KMS-11 (cell line): ENCODE data around the gene CLCC1.
"Not testable (repeated sequence)": the region's sequence is repeated elsewhere in the genome, so short reads cannot be mapped to it uniquely, and the experiment has no call there.

ENCODE experiments used
- H2AFZ ChIP-seq: fragments of 200-600 bp; sonication (generic); 2 replicates; pipeline ENCODE4 v1.6.1; 2016; ENCODE audit warnings: antibody characterized with exemption, mixed run types, low read depth
- H3K27ac ChIP-seq: fragments of 200-600 bp; sonication (generic); 2 replicates; pipeline ENCODE4 v1.6.1; 2016; ENCODE audit warnings: mild to moderate bottlenecking, mixed run types
- H3K27me3 ChIP-seq: fragments of 200-600 bp; sonication (generic); 2 replicates; pipeline ENCODE4 v1.6.1; 2017; ENCODE audit warnings: mild to moderate bottlenecking, low read depth, mixed run types, moderate library complexity; ENCODE audit not compliant: insufficient read depth
- H3K36me3 ChIP-seq: fragments of 200-600 bp; sonication (generic); 2 replicates; pipeline ENCODE4 v1.6.1; 2017; ENCODE audit warnings: mild to moderate bottlenecking, mixed run types; ENCODE audit not compliant: insufficient read depth
- H3K4me1 ChIP-seq: fragments of 200-600 bp; sonication (generic); 2 replicates; pipeline ENCODE4 v1.6.1; 2016; ENCODE audit warnings: mild to moderate bottlenecking, low read depth, mixed run types; ENCODE audit not compliant: poor library complexity, severe bottlenecking
- H3K4me2 ChIP-seq: fragments of 200-600 bp; sonication (generic); 2 replicates; pipeline ENCODE4 v1.7.0; 2016; ENCODE audit warnings: mild to moderate bottlenecking, mixed run types
- H3K4me3 ChIP-seq: fragments of 200-600 bp; sonication (generic); IDR thresholded peaks from 2 replicates; pipeline ENCODE4 v1.6.1; 2017; ENCODE audit warnings: low read depth, low read length, mixed read lengths; ENCODE audit not compliant: insufficient read depth
- H3K79me2 ChIP-seq: fragments of 200-600 bp; sonication (generic); 2 replicates; pipeline ENCODE4 v1.6.1; 2016; ENCODE audit warnings: low read depth, mixed run types; ENCODE audit not compliant: insufficient read depth
- H3K9ac ChIP-seq: fragments of 200-600 bp; sonication (generic); 2 replicates; pipeline ENCODE4 v1.6.1; 2016; ENCODE audit warnings: mild to moderate bottlenecking, mixed run types
- H4K20me1 ChIP-seq: fragments of 200-600 bp; sonication (generic); 2 replicates; pipeline ENCODE4 v1.6.1; 2016; ENCODE audit warnings: mild to moderate bottlenecking, mixed run types; ENCODE audit not compliant: insufficient read depth
- TF ChIP-seq, protein P1 (sequence below): fragments of 200-600 bp; sonication (generic); conservative IDR thresholded peaks from 2 replicates; pipeline ENCODE4 v1.6.1; 2017; ENCODE audit warnings: low read depth, mild to moderate bottlenecking, antibody characterized with exemption, low read length, moderate library complexity, mixed read lengths

The CLCC1 gene

GRCh38 chr1:108936170-108936569 lies 27.1 kb downstream of the CLCC1 start:
- TF ChIP-seq, protein P1, sequence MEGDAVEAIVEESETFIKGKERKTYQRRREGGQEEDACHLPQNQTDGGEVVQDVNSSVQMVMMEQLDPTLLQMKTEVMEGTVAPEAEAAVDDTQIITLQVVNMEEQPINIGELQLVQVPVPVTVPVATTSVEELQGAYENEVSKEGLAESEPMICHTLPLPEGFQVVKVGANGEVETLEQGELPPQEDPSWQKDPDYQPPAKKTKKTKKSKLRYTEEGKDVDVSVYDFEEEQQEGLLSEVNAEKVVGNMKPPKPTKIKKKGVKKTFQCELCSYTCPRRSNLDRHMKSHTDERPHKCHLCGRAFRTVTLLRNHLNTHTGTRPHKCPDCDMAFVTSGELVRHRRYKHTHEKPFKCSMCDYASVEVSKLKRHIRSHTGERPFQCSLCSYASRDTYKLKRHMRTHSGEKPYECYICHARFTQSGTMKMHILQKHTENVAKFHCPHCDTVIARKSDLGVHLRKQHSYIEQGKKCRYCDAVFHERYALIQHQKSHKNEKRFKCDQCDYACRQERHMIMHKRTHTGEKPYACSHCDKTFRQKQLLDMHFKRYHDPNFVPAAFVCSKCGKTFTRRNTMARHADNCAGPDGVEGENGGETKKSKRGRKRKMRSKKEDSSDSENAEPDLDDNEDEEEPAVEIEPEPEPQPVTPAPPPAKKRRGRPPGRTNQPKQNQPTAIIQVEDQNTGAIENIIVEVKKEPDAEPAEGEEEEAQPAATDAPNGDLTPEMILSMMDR = no peak
- H4K20me1 ChIP-seq = no peaks in the 10 kb centered on the region
- peaks cover 5% of the 10 kb centered on the region for H3K4me1 ChIP-seq
- H3K79me2 ChIP-seq = no peaks in the 10 kb centered on the region
- H3K27me3 ChIP-seq = no peaks in the 10 kb centered on the region
- H2AFZ ChIP-seq = no peak overlapping the region
- H3K27ac ChIP-seq = no peak overlapping the region
- no peak overlapping the region for H3K4me3 ChIP-seq
- no peaks in the 10 kb centered on the region for H3K36me3 ChIP-seq
- no peak overlapping the region for H3K4me2 ChIP-seq
- no peak overlapping the region for H3K9ac ChIP-seq

DNA sequence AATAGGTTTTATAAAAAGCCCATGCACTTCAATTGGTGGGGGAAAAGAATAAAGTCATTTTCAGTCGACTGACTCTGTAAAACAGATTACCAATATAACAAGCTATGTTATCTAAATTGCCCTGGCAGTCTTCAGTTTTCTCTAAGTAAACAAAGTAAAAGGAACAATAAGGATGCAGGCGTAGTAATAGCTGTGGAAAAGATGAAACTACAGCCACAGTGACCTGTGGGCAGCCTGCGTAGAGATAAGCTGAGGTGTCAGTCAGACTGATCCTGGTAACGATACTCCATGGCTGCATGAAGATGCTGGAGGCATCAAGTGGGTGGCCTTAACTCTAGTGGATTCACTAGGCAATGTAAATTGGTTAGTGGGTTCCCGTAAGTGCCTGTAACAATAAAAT lies 29.3 kb downstream of the CLCC1 start:
- no peak overlapping the region for H3K4me3 ChIP-seq
- no peak overlapping the region for H3K27ac ChIP-seq
- TF ChIP-seq, protein P1 = no peak
- no peak overlapping the region for H3K9ac ChIP-seq
- H3K79me2 ChIP-seq = no peaks in the 10 kb centered on the region
- no peak overlapping the region for H2AFZ ChIP-seq
- H3K36me3 ChIP-seq = no peaks in the 10 kb centered on the region
- H4K20me1 ChIP-seq = no peaks in the 10 kb centered on the region
- H3K27me3 ChIP-seq = no peaks in the 10 kb centered on the region
- H3K4me2 ChIP-seq = no peak overlapping the region
- H3K4me1 ChIP-seq = peaks cover 5% of the 10 kb centered on the region

DNA sequence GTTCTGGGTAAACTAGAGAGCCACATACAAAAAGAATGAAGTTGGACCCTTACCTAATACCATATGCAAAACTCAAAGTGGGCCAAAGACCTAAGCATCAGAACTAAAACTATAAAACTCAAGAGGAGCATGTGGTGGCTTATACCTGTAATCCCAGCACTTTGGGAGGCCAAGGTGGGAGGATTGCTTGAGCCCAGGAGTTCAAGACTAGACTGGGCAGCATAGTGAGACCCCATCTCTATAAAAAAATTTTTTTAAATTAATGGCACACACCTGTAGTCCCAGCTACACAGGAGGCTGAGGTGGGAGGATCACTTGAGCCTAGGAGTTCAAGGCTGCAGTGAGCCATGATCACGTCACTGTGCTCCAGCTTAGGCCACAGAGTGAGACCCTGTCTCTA lies 35.7 kb downstream of the CLCC1 start:
- H3K27ac ChIP-seq, H3K4me2 ChIP-seq, H3K36me3 ChIP-seq, H3K27me3 ChIP-seq, H2AFZ ChIP-seq, H3K79me2 ChIP-seq, H4K20me1 ChIP-seq, H3K4me1 ChIP-seq, H3K4me3 ChIP-seq, H3K9ac ChIP-seq: not testable (repeated sequence)

DNA sequence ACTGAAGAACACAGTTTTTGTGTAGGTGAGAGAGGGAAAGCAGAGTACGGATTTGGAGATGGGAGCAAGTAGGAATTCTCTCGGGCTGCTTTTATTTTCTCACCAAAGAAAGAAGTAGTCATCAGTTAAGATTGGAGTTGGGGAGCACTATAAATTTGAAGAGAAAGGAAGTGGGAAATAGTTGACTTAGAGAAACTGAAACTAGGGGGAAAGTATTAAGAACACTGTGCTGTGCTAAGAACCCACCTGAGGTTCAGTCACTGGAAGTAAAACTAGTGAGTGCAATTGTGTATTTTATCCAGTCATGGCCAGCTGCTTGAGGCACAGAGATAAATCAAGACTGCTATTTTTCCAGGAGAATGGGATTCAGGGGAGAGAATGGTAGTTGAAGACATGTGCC lies 37.4 kb downstream of the CLCC1 start:
- no peak overlapping the region for H3K4me2 ChIP-seq

DNA sequence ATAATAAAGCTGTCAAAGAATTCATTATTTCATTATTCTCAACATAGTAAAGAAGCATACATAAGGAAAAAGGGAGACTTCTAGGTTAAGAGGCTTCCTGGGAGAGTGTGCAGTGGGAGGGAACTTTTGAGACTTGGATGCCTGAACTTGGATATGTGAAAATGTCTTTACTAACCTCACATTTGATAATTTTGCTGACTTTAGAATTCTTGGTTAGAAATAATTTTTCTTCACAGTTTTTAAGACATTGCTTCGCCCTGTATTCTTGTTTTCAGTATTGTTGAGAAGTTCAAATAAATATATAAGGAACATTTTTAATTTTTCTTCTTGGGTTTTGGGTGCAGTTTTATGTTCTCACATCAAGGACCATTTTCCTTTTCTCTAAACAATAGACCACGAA lies 46.5 kb downstream of the CLCC1 start:
- Histone ChIP-seq H3K27ac (no peak overlapping the region), H3K9ac (no peak overlapping the region), H3K27me3 (no peaks in the 10 kb centered on the region), H3K4me2 (no peak overlapping the region), H4K20me1 (no peaks in the 10 kb centered on the region), H3K79me2 (no peaks in the 10 kb centered on the region), H3K36me3 (no peaks in the 10 kb centered on the region), H3K4me1 (no peaks in the 10 kb centered on the region), H2AFZ (no peak overlapping the region), H3K4me3 (no peak overlapping the region)
- TF ChIP-seq, protein P1 = no peak

More for the DNA sequence above, 37.4 kb downstream of the CLCC1 start:
- Histone ChIP-seq H3K9ac (no peak overlapping the region), H3K36me3 (no peaks in the 10 kb centered on the region), H3K4me3 (no peak overlapping the region), H3K27me3 (no peaks in the 10 kb centered on the region), H3K79me2 (no peaks in the 10 kb centered on the region), H3K27ac (no peak overlapping the region), H2AFZ (no peak overlapping the region), H4K20me1 (no peaks in the 10 kb centered on the region), H3K4me1 (no peaks in the 10 kb centered on the region)
- TF ChIP-seq, protein P1 = no peak
